Hematopoietic multipotent progenitor cell treated with erythropoietin and hydrocortisone succinate and interleukin-3 and kit ligand, for 8 days (in vitro differentiated cells): Measurements from ENCODE around the gene MCUB.

Experiments used
- DNase-seq: peaks from one replicate; pipeline ENCODE4 v3.0.0-alpha.2; 2015

The MCUB gene

DNA sequence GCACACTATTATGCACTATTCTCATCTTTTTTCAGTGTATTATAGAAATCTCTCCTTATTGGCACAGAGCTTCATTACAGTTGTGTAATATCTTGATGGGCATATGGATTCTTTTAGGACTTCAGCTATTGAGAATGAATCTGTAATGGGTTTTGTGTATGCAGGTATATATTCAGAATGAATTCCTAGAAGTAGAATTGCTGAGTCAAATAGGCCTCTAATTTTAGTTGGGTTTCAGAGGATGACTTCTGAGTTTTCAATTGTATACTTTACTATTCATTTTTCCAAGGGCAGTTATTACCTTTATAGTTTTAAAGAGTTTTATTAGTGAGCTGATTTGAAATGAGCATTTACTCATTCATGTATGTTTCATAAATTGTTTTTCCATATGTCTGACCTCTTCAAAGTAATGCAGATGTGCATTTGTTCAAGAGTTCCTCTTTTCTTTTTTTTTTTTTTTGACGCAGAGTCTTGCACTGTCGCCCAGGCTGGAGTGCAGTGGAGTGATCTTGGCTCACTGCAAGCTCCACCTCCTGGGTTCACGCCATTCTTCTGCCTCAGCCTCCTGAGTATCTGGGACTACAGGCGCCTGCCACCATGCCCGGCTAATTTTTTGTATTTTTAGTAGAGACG is 123.7 kb downstream of the MCUB start:
- no peak for DNase-seq

DNA sequence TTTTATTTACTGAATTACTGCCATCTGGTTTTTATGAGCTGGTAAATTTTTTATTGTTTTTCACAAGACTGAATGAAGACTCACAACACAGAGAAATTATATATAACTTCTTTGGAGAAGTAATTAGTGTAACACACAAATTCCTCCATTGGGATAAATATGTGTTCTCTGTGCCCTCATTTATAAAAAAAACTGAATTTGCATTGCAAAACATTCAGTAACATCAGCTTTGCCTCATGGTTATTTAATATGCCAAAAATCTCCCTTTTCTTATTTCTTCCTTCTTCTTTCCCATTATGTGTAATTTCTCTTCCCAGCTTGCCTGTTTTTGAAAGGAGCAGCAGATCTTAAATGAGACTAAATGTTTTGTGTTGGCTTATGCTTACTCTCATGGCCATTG is 124.7 kb downstream of the MCUB start:
- no peak for DNase-seq

DNA sequence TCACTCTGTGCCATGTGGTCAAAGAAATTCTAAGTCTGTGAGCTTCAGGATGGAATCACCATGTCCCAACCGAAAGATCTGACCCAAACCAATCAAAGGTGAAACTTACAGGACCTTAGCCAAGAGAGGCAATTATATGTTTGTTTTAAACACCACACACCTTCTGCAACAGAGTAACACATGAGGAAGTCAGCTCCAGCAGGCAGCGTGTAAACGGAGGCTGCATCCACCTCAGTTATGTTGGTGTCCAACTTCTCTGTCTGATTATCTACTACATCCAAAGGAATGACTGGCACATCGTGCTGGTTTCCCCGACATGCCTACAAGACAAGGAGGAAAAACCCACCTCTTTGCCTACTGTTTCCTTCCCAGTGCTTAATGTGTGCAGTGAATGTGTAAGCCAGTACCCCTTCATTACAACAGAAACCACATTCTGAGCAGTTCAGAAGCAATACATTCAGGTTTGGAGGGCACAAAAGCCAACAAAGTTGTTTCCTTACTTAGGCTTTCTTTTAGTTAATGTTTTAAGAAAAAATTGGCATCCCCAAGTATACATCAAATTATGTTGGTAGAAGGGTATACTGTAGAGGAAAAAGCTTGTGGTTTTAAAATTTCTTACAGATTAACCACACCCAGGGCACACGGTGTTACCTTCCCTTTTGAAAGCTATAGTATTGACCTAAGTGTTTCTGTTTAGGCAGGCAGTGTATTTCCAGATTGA is 130.8 kb downstream of the MCUB start:
- no peak for DNase-seq

DNA sequence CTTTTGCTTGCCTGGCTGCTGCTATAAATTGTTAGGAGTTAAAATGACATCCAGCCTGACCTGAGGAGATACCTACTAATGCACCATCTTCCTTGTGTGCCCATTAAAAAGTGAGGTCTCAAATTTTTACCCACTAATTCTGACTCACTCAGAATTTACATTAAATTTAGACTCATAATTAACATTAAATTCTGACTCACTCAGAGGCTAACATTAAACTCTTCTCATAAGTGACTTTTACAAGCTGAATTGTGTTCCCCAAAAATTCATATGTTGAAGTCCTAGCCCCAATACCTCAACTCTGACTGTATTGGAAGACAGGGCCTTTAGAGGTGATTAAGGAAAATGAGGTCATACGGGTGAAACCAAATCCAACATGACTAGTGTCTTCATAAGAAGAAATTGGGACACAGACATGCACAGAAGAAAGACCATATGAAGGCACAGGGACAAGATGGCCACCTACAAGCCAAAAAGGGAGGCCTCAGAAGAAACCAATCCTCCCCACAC is 131.4 kb downstream of the MCUB start:
- DNase-seq: no peak

DNA sequence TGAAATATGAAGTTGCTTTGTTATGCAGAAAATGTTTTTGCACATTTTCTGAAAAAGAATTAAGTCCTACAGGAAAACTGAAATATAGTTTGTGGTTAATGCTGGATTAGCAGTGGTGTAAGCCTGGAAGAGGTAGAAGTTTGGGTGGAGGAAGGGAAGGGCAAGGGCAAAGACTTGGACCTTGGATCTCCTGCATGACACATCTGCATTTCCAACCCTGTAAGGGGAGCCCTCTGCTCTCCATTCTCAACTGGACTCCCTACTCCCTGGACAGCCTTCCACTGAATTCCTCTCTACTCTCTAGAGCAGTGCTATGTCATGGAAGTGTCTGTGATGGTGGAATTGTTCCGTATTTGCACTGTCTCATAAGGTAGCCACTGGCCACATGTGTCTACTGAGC is 138.6 kb downstream of the MCUB start:
- no peak for DNase-seq

DNA sequence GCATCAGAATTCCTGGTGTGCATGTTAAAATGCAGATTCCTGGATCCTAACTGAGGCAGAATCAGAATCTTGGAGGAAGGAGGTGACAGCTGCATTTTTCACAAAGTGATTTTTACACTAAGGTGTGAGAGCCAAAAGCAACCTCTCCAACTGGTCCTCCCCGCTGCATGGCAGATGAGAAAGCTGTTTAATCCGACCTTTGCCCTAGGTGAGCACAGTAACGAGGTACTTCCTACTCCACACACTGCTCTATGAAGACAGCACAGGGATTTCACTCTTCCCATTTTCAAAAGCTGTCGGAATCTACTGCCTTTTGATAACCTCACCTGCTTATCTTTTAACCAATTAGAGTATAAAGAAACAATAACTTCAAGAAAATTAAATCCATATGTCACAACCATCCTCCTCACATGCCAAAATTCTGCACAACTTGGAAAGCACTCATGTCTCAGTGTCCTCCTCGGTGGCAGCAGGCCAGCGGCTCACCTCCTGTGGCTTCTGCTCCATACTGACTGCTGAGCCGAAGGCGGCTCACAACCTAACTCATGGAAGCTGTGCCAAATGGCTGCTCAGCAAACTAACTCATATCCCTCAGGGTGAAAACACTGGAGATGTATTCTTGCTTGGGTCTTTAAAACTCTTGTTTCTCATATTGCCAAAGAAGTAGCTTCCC is 139.6 kb downstream of the MCUB start:
- DNase-seq: no peak

DNA sequence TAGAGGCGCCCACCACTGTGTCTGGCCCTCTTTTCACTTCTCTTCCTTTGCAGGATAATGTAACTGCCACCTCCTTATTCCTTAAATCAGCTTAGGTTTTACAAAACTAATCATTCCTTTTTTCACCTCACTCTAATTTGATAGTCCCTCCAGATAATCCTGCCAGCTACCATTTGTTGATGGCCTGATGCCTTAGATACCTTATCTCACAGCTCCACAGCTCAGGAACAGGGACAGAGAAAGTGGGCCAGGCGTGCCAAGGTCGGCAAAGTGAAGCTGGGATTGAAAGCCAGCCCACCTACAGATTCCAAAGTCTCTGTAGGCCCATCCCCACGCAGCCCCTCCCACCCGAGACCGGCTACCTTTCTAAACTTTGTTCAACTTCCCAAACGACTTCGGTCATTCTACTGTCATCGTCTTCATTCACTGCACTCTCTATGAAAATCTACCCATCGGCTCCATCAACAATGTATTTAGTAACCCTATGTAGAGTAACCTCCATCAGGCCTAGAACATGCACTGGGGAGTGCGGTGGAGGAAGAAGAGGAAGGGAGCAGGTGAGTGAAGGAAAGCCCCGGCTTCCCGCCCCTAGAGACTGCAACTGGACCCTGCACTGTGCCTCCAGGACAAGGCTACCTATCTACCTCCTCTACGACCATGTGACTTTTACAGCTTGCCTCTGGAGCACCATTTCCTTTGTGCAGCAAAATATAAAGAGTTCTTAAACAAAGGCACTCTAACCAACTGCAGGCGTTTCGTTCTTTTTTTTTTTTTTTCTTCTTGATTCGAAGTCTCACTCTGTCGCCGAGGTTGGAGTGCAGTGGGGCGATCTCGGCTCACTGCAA is 141.7 kb downstream of the MCUB start:
- peak; percentile 44 for DNase-seq

DNA sequence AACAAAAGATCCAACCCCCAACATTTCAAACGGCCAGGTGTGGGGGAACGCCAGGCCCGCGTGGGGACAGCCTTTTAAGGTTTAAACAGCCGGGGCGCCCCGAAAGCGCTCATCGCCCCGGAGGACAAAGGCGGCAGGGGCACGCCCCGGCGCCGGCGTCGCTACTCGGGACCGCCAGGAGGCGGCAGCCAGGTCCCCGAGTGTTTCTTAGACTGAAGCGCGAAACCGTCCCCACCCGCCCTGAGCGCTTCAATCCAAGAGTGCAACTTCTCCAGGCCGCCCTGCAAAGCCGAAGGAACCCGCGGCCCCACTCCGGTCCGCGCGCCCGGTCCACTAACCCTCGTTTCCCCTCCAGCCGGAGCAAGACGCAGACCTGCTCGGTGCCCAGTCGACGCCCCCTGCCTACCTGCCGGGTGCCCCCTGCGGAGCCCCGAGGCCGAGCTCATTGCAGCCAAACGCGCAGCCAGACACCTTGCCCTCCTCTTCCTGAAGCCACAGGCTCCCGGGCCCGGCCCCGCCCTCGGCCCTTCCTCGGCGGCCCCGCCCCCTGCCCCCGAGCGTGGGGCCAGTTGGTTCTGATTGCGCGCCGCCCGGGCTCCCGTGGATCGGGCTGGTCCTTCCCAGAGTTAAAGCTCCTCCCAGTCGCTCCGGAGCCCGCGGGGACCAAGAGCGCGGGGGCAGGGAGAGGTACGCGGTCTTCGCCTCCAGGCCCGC is 143.1 kb downstream of the MCUB start, which contains the start of gene CASP6:
CASP6 (minus strand) TSS at position 496 of the 714 bp plus-strand sequence; CDS start at position 446, 50 bp downstream.
- DNase-seq: peak; percentile 87

DNA sequence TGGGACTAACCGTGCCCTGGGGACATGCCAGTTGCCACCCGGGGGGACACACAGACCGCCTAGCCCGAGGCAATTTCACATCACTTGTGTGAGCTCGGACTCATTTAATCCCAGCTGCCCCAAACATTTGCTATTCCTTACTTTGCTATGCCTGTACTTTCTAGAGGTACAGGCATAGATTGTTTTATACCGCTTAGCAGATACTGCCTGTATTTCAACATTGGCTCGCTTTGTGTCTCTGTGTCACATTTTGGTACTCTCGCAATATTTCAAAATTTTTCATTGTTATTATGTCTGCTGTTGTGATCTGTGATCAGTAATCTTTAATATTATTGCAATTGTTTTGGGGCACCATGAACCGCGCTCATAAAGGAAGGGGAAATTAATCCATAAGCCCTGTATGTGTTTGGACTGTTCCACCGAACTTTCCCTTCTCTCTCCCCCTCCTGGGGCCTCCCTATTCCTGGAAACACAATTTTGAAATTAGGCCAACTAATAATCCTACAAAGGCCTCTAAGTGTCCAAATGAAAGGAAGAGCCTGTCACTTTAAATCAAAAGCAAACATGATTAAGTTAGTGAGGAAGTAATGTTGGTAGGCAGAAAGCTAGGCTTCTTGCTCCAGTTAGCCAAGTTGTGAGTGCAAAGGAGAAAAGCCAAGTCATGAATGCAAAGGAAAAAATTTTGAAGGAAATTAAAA is 143.8 kb downstream of the MCUB start:
- DNase-seq: peak; percentile 45

DNA sequence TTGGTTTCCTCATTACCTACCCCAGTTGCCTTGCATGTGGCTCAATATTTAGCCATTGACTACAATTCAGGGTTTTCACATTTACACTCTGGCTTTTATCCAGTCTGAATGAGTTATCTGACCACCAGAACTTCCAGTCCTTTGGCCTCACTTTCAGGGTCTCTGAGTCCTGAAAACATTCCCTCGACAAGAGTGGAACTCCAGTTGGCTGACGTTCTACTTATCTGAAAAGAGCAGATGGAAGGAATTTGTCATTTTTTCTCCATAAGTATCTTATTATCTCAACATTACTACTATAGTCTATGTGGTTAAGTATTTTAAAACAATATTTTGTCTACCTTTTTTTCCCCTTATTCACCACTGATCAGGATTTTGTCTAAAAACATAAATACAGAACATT is 148.4 kb downstream of the MCUB start:
- DNase-seq: no peak

DNA sequence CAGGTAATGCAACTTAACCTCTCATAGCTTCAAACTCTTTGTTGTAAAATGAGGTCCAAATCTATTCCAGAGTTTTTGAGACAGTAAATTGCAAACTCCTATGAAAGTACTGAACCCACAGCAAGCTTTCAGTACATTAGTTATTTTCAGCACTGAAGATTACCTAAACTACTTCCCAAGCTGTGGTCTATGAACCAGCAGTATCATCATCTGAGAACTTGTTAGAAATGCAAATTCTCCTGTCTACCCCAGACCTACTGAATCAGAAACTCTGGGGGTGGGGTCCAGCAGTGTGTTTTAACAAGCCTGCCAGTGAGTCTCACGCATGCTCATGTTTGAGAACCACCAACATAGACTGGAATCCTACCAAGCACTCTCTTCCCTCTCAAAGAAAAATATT is 148.9 kb downstream of the MCUB start:
- DNase-seq: no peak

DNA sequence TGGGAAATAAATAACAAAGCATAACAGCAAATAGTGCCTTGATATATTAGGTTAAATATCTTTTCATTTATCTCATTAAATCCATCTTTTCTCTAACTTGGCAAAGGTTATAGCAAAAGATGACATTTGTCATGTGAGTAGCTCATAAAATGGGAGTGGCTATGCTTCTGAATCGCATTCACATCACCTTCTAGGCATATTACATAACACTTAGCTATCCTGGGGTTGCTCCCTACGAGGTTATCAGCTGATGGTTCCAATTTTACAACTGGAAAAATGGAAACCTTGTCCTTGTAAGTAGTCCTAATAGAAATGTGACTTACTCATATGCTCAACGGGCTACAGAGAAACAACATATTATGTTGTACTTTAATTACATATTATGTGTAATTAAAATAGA is 153.5 kb downstream of the MCUB start:
- DNase-seq: no peak

DNA sequence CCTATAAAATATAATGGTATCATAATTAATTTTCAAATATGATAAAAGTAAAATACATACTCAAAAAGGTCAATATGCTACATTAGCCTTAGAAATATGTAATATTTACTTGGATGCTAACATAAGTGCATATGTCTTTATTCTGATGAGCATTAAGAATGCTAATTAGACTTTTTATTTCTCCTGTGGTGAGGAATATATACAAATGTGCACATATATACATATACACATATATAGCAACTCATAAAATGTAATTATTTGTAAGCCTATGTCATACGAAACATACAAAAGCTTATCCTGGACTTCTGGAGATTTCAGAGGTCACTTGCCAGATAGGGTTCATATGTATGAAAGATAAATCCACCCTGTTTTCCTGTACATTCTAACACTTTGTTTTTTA is 158.7 kb downstream of the MCUB start:
- no peak for DNase-seq

DNA sequence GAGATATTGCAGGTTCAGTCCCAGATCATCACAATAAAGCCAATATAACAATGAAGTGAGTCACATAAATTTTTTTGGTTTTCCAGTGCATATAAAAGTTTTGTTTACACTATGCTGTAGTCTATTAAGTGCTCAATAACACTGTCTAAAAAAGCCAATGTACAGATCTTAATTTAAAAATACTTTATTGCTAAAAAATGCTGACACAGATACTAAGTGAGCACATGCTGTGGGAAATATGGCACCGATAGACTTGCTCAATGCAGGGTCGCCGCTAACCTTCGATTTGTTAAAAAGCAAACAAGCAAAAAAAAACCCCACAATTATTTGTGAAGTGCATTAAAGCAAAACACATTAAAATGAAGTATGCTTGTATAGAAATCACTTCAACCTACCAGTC is 159.6 kb downstream of the MCUB start:
- DNase-seq: no peak

DNA sequence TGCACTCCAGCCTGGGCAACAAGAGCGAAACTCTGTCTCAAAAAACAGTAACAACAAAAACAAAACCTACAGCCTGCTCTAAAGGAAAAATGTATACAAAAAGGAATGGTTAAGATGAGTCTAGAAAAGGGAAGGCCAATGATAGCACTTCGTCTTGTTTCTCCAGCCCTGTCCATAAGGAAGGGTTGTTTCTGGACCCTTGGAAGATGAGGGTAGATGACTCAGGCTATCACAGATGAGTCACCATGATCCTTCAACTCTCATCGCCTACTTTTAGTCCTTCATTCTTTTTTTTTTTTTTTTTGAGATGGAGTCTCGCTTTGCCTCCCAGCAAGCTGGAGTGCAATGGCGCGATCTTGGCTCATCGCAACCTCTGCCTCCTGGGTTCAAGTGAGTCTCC is 161.0 kb downstream of the MCUB start:
- no peak for DNase-seq

DNA sequence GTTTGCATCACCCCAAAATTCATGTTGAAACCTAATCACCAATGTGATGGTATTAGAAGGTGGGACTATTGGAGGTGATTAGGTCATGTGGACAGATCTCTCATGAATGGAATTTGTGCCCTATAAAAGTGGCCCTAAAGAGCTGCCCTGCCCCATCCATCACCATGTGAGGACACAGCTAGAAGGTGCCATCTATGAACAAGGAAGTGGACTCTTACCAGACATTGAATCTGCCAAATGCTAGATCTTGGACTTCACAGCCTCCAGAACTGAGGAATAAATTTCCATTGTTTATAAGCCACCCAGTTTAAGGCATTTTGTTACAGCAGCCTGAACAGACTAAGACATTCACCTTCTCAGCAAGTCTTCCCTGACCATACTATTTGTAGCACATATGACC is 162.3 kb downstream of the MCUB start:
- no peak for DNase-seq

DNA sequence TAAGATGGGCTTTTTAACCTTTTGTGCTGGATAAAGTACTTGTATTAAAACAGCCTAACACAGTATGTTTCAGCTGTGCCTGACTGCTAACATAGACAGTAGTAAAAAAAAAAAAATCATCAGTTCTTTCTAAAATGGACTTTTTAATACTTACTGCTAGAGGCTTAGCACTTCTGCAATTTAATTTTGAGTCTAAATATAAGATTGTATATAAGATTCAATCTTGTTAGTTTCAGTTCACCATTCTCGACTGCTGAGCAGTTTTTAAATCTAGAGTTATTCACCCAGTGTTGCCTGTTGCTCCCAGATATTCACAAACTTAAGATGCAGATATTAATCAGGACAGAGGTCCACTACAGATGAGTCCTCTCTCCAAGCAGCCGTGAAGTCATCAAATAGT is 163.1 kb downstream of the MCUB start:
- no peak for DNase-seq

DNA sequence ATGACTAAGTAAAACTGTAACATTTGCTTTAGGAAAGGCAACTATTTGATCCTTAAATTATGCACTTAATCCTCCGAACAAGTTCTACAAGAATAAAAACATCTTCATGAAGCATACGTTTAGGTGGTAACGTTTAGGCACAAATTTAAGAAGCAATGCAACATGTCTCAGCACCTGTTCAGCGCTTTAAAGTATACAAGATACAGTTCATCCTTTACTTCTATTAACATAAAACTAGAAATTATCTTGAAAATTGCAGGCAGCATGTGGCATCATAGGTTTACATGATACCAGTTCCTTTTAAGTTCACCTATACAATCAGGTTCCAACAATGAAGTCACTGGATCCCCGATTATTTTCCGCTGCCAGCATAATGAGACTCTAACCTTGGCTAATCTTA is 168.3 kb downstream of the MCUB start:
- DNase-seq: no peak

DNA sequence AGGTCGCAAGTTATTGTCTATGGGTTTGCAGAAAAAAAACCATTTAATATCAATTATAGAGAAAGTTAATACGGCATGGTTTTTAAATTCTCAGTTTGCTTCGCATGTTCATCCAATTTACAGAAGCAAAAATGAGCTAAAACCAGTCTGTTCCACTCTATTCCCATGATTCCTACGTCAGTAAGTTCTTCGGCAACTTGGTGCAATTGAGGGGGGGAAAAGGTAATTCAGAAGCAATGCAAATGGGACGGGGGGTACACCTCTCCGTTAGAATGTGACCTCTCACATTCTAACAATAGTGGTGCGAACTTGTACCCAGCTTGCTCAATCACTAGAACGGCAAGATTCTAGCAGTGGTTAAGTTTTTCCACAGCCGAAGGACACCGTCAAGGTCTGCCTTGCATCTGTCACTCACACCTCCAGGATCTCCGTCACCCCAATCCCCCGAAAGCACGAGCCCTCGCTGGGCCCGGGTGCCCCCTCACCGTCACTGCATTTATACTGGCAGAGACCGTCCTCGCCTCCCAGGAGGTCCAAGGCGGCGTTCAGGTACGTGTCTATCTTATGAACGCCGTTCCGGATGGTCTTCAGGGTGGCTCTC is 169.2 kb downstream of the MCUB start:
- peak; percentile 31 for DNase-seq

DNA sequence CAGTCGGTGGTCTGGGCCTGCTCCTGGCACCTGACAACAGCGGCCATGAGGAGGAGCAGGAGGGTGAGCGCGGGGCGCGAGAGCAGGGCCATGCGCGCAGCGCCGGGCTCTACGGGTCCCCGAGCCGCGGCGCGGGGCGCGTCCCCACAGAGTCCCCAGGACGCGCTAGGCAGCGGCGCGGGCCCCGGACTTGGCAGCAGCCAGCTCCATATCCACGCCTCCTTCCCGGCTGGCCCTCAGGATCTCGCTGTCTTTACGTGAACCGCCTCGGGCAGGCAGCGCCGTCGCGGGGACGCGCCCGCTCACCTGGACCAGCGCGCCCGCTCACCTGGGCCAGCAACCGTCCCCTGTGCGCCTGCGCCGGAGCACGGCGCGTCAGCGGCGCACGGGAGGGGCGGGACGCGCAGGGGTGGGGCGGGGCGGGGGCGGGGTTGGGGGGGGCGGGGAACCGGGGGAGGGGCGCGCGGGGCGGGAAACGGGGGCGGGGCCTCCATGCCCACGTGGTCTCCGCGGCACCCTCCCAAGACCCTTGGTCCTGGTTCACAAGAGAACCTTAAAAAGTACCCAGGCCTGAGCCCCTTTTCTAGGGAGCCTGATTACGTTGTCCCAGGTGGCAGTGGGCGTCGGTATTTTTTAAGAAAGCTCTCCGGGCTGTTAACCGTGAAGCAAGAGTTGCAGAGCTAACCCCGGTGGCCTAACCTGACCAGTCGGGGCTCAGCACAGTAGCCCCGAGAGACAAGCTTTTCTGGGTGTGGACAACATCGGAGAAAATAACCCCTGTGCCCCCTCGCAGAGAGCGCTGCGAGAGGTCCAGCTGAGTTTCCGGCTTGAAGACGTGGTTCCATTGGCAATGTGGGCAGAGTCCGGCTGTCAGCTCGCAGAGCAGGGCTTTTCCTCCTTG is 169.9 kb downstream of the MCUB start, which contains the start of gene PLA2G12A:
PLA2G12A (minus strand) TSS at position 353 of the 901 bp plus-strand sequence; CDS start at position 92, 261 bp downstream.
- DNase-seq: peak; percentile 65
